HG02642 (cell line): Measurements from ENCODE around the gene XPO1.
"Not testable (repeated sequence)": the region's sequence is repeated elsewhere in the genome, so short reads cannot be mapped to it uniquely, and the experiment has no call there.

Source experiments
- ATAC-seq: cut with Tn5 transposase; IDR thresholded peaks from one replicate; pipeline ENCODE4 v1.9.1; 2021; ENCODE audit warnings: mild to moderate bottlenecking; ENCODE audit not compliant: unreplicated experiment, poor library complexity

Gene XPO1

DNA sequence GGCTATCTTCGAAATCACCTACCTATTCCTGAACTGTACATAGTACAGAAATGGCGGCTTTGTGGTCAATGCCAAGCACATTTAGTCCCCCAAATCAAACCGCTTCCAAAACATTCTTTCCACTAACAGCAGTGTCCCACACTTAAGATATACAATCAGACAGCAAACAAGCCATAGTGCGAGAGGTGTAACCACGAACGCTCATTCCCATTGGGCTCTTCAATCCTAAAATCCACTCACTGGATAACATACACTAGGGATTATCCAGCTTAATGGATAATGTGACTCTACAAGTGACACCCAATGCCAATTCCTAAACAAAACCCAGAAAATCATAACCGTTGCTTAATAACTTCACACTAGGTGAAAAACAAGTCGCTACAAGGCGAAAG, 2.0 kb downstream of the XPO1 start:
- no peak for ATAC-seq

DNA sequence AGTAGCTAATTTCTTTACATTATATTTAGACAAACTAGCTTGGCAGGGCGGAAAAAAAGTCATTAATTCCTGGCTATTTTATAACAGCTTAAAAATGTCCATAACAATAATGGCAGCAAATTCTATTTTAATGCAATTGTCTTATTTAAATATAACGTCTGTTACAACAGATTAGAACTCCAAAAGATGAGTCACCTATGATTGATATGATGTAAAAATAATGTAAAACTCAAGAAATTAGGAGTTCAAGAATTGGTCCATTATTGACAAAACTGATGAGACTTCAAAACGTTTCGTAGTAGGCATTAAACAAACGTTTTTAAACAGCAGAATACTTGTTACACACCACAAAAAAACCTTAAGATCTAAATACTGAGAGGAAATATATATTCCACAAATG, 2.7 kb downstream of the XPO1 start:
- no peak for ATAC-seq

GRCh38 chr2:61534926-61535325, 3.2 kb downstream of the XPO1 start:
- ATAC-seq: no peak

DNA sequence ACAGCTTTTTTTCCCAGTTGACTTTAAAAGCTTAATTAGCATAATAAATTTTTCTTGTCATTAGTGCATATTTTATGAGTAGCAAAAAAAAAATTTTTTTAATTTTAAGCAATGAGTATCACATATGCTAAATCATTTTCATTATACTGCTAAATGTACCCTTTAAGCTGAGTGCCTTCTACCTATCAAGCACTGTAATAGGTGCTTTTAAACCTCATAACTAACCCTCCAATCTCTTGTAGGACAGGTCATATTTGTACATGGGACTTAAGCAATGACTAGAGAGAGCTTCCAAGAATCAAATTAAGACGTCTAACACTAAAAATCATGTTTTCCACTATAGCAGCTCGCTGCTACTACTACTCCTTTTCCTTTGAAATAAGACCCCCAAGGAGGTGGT, 7.4 kb downstream of the XPO1 start:
- ATAC-seq: no peak

DNA sequence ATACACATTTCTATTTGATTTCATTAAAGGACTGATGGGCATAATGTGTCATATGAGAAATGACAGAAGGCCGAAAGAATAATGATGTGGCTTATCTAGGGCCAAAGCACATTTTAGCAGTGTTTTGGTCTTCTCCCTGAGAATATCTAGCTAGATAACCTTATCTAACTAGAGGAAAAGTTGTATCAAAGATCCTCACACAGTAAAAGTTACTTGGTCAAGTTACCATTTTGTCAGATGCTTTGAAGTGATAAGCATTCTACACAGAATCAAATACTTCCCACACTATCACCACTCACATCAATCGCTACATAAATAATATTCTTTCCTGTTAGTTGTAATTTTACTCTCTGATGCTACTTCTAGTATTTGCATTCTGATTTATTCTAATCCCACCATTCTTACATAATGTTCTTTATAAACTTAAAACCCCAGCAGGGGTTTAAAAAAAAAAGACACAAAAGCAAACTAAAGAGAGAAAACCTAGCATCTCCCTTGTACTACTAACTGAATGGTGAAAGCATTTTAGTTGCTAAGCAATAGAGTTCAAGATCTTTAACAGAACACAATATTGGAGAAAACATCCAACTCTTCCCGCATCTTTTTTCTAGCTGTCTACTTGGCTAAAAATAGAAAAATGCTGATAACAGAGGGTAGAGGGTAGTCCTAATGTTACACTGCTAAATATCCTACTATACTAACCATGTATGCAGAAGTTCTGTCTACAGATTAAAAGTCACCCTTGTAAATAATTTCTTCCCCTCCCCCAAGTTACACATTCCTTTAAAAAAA, 8.0 kb downstream of the XPO1 start:
- no peak for ATAC-seq

- ATAC-seq: no peak
Observed at GRCh38 chr2:61520261-61520660, 17.9 kb downstream of the XPO1 start.

GRCh38 chr2:61512768-61513398, 25.3 kb downstream of the XPO1 start:
- ATAC-seq: no peak

DNA sequence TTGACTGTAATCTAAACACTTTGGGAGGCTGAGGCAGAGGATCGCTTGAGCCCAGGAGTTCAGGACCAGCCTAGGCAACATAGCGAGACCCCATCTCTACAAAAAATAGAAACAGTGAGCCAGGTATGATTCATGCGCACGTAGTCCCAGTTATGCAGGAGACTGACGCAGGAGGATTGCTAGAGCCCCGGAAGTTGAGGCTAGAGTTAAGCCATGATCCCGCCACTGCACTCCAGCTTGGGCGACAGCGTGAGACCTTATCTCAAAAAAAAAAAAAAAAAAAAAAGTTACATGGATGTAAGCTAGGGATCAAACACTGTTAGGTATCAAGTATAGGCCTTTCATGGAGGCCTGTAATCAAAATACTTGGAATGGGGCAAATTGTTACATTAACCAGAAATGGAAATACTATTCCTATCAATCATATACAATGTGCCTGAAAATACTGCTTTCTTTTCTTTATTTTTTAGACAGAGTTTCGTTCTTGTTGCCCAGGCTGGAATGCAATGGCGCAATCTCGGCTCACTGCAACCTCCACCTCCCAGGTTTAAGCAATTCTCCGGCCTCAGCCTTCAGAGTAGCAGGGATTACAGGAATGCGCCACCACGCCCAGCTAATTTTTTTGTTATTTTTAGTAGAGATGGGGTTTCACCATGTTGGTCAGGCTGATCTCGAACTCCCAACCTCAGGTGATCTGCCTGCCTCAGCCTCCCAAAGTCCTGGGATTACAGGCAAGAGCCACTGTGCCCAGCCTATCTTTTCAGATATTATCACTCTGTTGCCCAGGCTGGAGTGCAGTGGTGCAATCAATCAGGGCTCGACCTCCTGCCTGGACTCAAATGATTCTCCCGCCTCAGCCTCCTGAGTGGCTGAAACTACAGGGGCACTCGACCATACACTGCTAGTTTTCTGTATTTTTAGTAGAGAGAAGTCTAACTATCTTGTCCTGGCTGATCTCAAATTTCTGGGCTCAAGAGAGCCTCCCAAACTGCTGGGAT, 27.2 kb downstream of the XPO1 start:
- ATAC-seq: no peak

GRCh38 chr2:61504949-61505348, 33.2 kb downstream of the XPO1 start:
- no peak for ATAC-seq

DNA sequence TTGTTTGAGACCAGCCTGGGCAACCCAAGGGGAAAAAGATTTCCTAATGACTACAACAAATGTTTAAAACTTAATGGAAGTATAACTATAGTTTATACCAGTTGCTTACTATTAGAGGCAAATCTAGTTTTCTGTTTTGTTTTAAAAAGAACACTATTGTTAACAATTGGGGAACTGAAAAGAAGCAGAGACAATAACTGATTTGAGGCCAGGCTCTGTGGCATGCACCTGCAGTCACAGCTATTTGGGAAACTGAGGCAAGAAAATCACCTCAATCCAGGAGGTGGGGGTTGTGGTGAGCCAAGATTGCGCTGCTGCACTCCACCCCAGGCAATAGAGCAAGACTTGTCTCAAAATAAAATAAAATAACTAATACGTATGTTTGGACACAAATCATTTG, 39.1 kb downstream of the XPO1 start:
- no peak for ATAC-seq

GRCh38 chr2:61493523-61493942, 44.6 kb downstream of the XPO1 start:
- ATAC-seq: no peak

- no peak for ATAC-seq
Observed at GRCh38 chr2:61492476-61492875, 45.7 kb downstream of the XPO1 start.

- ATAC-seq: no peak
Observed at GRCh38 chr2:61485281-61485680, 52.9 kb downstream of the XPO1 start.

DNA sequence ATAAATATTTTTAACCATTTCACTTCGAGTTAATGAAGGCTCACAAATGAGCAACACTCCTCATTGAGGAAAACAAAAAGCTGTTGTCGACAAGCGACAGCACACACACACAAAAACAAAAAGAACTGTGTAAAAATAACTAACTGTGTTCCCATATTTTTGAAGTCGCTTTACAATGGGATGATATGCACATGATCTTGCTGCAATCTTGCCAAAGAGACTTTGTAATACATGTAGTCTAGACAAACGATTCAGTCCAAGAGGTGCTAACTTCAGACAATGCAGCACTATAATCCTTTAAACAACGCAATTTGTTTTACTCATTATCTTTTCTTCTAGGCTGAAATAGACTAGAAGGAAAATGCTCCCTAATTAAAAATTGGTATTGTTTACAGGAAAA, 60.1 kb downstream of the XPO1 start:
- ATAC-seq: no peak

- ATAC-seq: not testable (repeated sequence)
Observed at GRCh38 chr2:61476929-61477589, 61.1 kb downstream of the XPO1 start.

GRCh38 chr2:61471905-61472805, 66.0 kb downstream of the XPO1 start:
- peak; percentile 8 for ATAC-seq

DNA sequence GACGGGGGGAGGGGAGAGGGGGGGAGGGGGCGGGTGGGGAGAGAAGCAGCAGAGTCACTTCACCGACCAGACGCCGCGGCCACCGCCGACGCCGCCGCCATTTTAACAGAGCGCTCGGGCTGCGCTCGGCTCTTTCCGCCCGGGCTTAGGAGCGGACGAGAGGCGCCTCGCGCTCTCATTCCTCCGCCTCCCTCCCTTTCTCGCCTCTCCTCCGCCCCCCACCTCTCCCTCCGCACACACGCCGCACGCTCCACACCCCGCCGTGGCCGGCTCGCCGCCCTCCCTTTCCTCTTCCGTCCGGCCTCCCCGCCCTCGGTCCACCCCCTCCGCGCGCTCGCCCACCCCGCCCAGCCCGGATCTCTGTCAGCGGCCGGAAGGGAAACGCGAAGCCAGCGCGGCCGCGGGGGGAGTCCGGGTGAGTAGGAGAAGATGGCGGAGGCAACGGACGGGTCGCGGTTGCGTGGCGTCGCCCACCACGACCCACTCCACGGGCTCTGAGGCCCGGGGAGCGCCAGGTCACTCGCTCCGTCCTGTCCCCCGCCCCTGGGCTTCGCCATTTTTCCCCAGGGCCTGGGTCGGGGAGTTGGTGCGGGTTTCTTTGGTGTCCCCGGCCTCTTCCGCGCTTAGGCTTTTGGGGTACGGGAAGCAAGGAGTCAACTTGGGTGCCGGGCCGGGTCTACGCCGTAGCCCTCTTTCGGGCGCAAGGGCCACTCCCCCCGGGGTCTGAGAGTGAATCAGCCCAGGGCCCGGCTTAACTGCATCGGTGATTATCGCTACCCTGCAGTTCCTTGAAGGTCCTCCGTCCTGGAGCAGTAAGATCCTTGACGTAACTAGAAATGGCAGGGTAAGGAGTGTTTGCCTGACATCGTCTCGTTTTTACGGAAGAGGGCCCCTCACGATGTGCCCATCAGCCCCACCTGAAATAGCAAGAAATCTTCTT, 66.9 kb downstream of the XPO1 start, which contains the start of gene USP34:
Gene USP34, minus strand, starts transcription at position 123 of the 940 bp plus-strand sequence. CDS start 395 bp downstream, outside the sequence.
- peak; percentile 78 for ATAC-seq
